Lung microvascular endothelial cell (primary cell): ENCODE data around the gene TRIP6. TPM values are rescaled to one million over a fixed set of nuclear protein-coding genes. Genes with fewer than 3 reads are reported as not detected.
A peak's percentile ranks its signal among the peaks of the same experiment; 100 is the strongest.
"Not testable (repeated sequence)": the region's sequence is repeated elsewhere in the genome, so short reads cannot be mapped to it uniquely, and the experiment has no call there.

Source experiments
- DNase-seq, 2 donors: peaks; one replicate each; pipeline versions ENCODE4 v3.0.0 to v3.0.0-alpha.2; 2010; ENCODE audit warnings: low read depth in 2 of 2
- total RNA-seq: library from RNA; depleted of rRNA; stranded (reverse); fragments of >200 nt; gene quantifications from 2 replicates; pipeline ENCODE4 v1.2.1, GENCODE V29; 2014

The TRIP6 gene
- total RNA-seq, 1 donor from 2014 or later: 41.3 TPM

GRCh38 chr7:100837099-100837836, 29.9 kb upstream of the TRIP6 start:
- peak; percentile 92 to 97 for DNase-seq

GRCh38 chr7:100839361-100839760, 27.8 kb upstream of the TRIP6 start:
- DNase-seq: no peak

- peak in 1 of 2 donors; percentile 21 for DNase-seq
These were observed 26.6 kb upstream of the TRIP6 start for GRCh38 chr7:100840470-100841100.

- no peak for DNase-seq
These were observed 19.8 kb upstream of the TRIP6 start for GRCh38 chr7:100847360-100847759.

GRCh38 chr7:100852048-100852872, 14.9 kb upstream of the TRIP6 start, which contains the start of gene SLC12A9:
TSS of gene SLC12A9 (plus strand) at chr7:100852713. CDS start at chr7:100854198, 1,485 bp downstream.
- DNase-seq: peak; percentile 93 to 94

GRCh38 chr7:100854146-100854895, 12.9 kb upstream of the TRIP6 start:
- no peak for DNase-seq

- not testable (repeated sequence) for DNase-seq
These were observed 12.3 kb upstream of the TRIP6 start for GRCh38 chr7:100854899-100855298.

- DNase-seq: no peak
These were observed 11.7 kb upstream of the TRIP6 start for GRCh38 chr7:100855515-100855914.

- DNase-seq: no peak
These were observed 10.3 kb upstream of the TRIP6 start for GRCh38 chr7:100856871-100857282.

- DNase-seq: no peak
These were observed 7.3 kb upstream of the TRIP6 start for GRCh38 chr7:100859856-100860255.

GRCh38 chr7:100860702-100861615, 6.2 kb upstream of the TRIP6 start:
- no peak for DNase-seq

- DNase-seq: no peak
These were observed 5.6 kb upstream of the TRIP6 start for GRCh38 chr7:100861616-100861985.

GRCh38 chr7:100863406-100863950, 3.7 kb upstream of the TRIP6 start:
- peak; percentile 37 to 91 for DNase-seq

- no peak for DNase-seq
These were observed 2.8 kb upstream of the TRIP6 start for GRCh38 chr7:100864263-100864845.

- peak; percentile 56 to 66 for DNase-seq
These were observed 1.7 kb upstream of the TRIP6 start for GRCh38 chr7:100865372-100865911.

- DNase-seq: peak in 1 of 2 donors; percentile 54
These were observed 1.1 kb upstream of the TRIP6 start for GRCh38 chr7:100865938-100866728.

GRCh38 chr7:100866729-100867039, 503 bp upstream of the TRIP6 start:
- no peak for DNase-seq

GRCh38 chr7:100867776-100868485, 744 bp downstream of the TRIP6 start:
- DNase-seq: peak in 1 of 2 donors; percentile 40
